SJSA1 (cell line): ENCODE data around the gene PLBD1. TPM values are rescaled to one million over a fixed set of nuclear protein-coding genes. Genes with fewer than 3 reads are reported as not detected.

ENCODE experiments used
- DNase-seq, 2 experiments: peaks; one replicate each; pipeline ENCODE4 v3.0.0-alpha.2; 2015 to 2020; ENCODE audit warnings: low spot score in 2 of 2, low read depth in 1 of 2
- H3K27ac ChIP-seq: fragments of 250-450 bp; sonication (Bioruptor Pico); 2 replicates; pipeline ENCODE4 v1.5.1; 2020; ENCODE audit warnings: mild to moderate bottlenecking, moderate library complexity
- H3K27me3 ChIP-seq: fragments of 250-450 bp; sonication (Bioruptor Pico); replicated peaks from 2 replicates; pipeline ENCODE4 v1.5.1; 2020; ENCODE audit warnings: mild to moderate bottlenecking, moderate library complexity
- H3K36me3 ChIP-seq: fragments of 250-450 bp; sonication (Bioruptor Pico); 2 replicates; pipeline ENCODE4 v1.5.1; 2020; ENCODE audit warnings: mild to moderate bottlenecking
- H3K4me1 ChIP-seq: fragments of 250-450 bp; sonication (Bioruptor Pico); replicated peaks from 2 replicates; pipeline ENCODE4 v1.6.1; 2021; ENCODE audit warnings: mild to moderate bottlenecking
- H3K4me3 ChIP-seq: fragments of 250-450 bp; sonication (Bioruptor Pico); 2 replicates; pipeline ENCODE4 v1.5.1; 2020; ENCODE audit warnings: mild to moderate bottlenecking
- H3K9me3 ChIP-seq: fragments of 250-450 bp; sonication (Bioruptor Pico); replicated peaks from 2 replicates; pipeline ENCODE4 v1.5.1; 2020; ENCODE audit warnings: mild to moderate bottlenecking
- total RNA-seq: library from RNA; depleted of rRNA; stranded (reverse); fragments of >200 nt; shearing (Covaris generic); gene quantifications from 2 replicates; pipeline ENCODE4 v1.2.3, GENCODE V29; 2014; rRNA removed

The PLBD1 gene
- total RNA-seq: not detected in 2 replicates

- Histone ChIP-seq H3K27me3 (no peaks in the 10 kb centered on the region), H3K36me3 (no peaks in the 10 kb centered on the region), H3K27ac (no peak within 1 kb of the TSS), H3K4me1 (no peaks in the 10 kb centered on the region), H3K4me3 (no peak within 1 kb of the TSS), H3K9me3 (0 out of 2 replicates have a peak, but pooled peaks cover 2% of the 10 kb centered on the region)
- no peak for DNase-seq
These were observed at the start of gene PLBD1 for GRCh38 chr12:14567351-14568162. PLBD1 (minus strand) TSS chr12:14567883; CDS start chr12:14567696, 187 bp downstream.

- no peak overlapping the region for H3K4me3 ChIP-seq
- no peaks in the 10 kb centered on the region for H3K4me1 ChIP-seq
- no peak for DNase-seq
- no peaks in the 10 kb centered on the region for H3K9me3 ChIP-seq
- no peaks in the 10 kb centered on the region for H3K36me3 ChIP-seq
- no peaks in the 10 kb centered on the region for H3K27me3 ChIP-seq
- H3K27ac ChIP-seq: no peak overlapping the region
These were observed 47.0 kb upstream of the PLBD1 start for GRCh38 chr12:14614704-14615121.

- H3K9me3 ChIP-seq: no peaks in the 10 kb centered on the region
- H3K27ac ChIP-seq: no peak overlapping the region
- H3K27me3 ChIP-seq: no peaks in the 10 kb centered on the region
- DNase-seq: no peak
- H3K4me1 ChIP-seq: no peaks in the 10 kb centered on the region
- H3K4me3 ChIP-seq: no peak overlapping the region
- no peaks in the 10 kb centered on the region for H3K36me3 ChIP-seq
These were observed 46.0 kb upstream of the PLBD1 start for GRCh38 chr12:14613718-14614117.

- no peak overlapping the region for H3K4me3 ChIP-seq
- DNase-seq: no peak
- no peaks in the 10 kb centered on the region for H3K4me1 ChIP-seq
- no peaks in the 10 kb centered on the region for H3K9me3 ChIP-seq
- no peaks in the 10 kb centered on the region for H3K27me3 ChIP-seq
- H3K36me3 ChIP-seq: no peaks in the 10 kb centered on the region
- H3K27ac ChIP-seq: no peak overlapping the region
These were observed 45.3 kb upstream of the PLBD1 start for GRCh38 chr12:14612898-14613445.

GRCh38 chr12:14612250-14612649 is 44.6 kb upstream of the PLBD1 start:
- H3K9me3 ChIP-seq: no peaks in the 10 kb centered on the region
- DNase-seq: no peak
- H3K27me3 ChIP-seq: no peaks in the 10 kb centered on the region
- no peaks in the 10 kb centered on the region for H3K4me1 ChIP-seq
- H3K36me3 ChIP-seq: no peaks in the 10 kb centered on the region
- H3K27ac ChIP-seq: no peak overlapping the region
- no peak overlapping the region for H3K4me3 ChIP-seq

GRCh38 chr12:14611640-14612203 is 44.0 kb upstream of the PLBD1 start:
- no peaks in the 10 kb centered on the region for H3K36me3 ChIP-seq
- H3K27ac ChIP-seq: no peak overlapping the region
- no peak overlapping the region for H3K4me3 ChIP-seq
- H3K9me3 ChIP-seq: no peaks in the 10 kb centered on the region
- DNase-seq: no peak
- no peaks in the 10 kb centered on the region for H3K27me3 ChIP-seq
- H3K4me1 ChIP-seq: no peaks in the 10 kb centered on the region

- Histone ChIP-seq H3K9me3 (no peaks in the 10 kb centered on the region), H3K27me3 (no peaks in the 10 kb centered on the region), H3K27ac (no peak overlapping the region), H3K36me3 (no peaks in the 10 kb centered on the region), H3K4me3 (no peak overlapping the region), H3K4me1 (no peaks in the 10 kb centered on the region)
- no peak for DNase-seq
These were observed 39.9 kb upstream of the PLBD1 start for GRCh38 chr12:14607568-14607967.

GRCh38 chr12:14605401-14605989 is 37.8 kb upstream of the PLBD1 start:
- H3K27ac ChIP-seq: no peak overlapping the region
- no peaks in the 10 kb centered on the region for H3K4me1 ChIP-seq
- no peak for DNase-seq
- no peaks in the 10 kb centered on the region for H3K9me3 ChIP-seq
- H3K36me3 ChIP-seq: no peaks in the 10 kb centered on the region
- H3K4me3 ChIP-seq: no peak overlapping the region
- no peaks in the 10 kb centered on the region for H3K27me3 ChIP-seq

- Histone ChIP-seq H3K4me3 (no peak overlapping the region), H3K4me1 (no peaks in the 10 kb centered on the region), H3K36me3 (no peaks in the 10 kb centered on the region), H3K9me3 (no peaks in the 10 kb centered on the region), H3K27me3 (no peaks in the 10 kb centered on the region), H3K27ac (no peak overlapping the region)
- no peak for DNase-seq
These were observed 34.2 kb upstream of the PLBD1 start for GRCh38 chr12:14601692-14602478.

GRCh38 chr12:14597480-14597879 is 29.8 kb upstream of the PLBD1 start:
- Histone ChIP-seq H3K27ac (no peak overlapping the region), H3K9me3 (no peaks in the 10 kb centered on the region), H3K4me1 (no peaks in the 10 kb centered on the region), H3K4me3 (no peak overlapping the region), H3K27me3 (no peaks in the 10 kb centered on the region), H3K36me3 (no peaks in the 10 kb centered on the region)
- no peak for DNase-seq

- Histone ChIP-seq H3K4me1 (no peaks in the 10 kb centered on the region), H3K27ac (no peak overlapping the region), H3K9me3 (no peaks in the 10 kb centered on the region), H3K4me3 (no peak overlapping the region), H3K27me3 (no peaks in the 10 kb centered on the region), H3K36me3 (no peaks in the 10 kb centered on the region)
- no peak for DNase-seq
These were observed 24.0 kb upstream of the PLBD1 start for GRCh38 chr12:14591719-14592118.

GRCh38 chr12:14589169-14590004 is 21.7 kb upstream of the PLBD1 start:
- DNase-seq: no peak
- Histone ChIP-seq H3K27me3 (no peaks in the 10 kb centered on the region), H3K4me1 (no peaks in the 10 kb centered on the region), H3K9me3 (no peaks in the 10 kb centered on the region), H3K36me3 (no peaks in the 10 kb centered on the region), H3K4me3 (no peak overlapping the region), H3K27ac (no peak overlapping the region)

- Histone ChIP-seq H3K27ac (no peak overlapping the region), H3K36me3 (no peaks in the 10 kb centered on the region), H3K4me3 (no peak overlapping the region), H3K4me1 (no peaks in the 10 kb centered on the region), H3K27me3 (no peaks in the 10 kb centered on the region), H3K9me3 (no peaks in the 10 kb centered on the region)
- DNase-seq: no peak
These were observed 20.9 kb upstream of the PLBD1 start for GRCh38 chr12:14588571-14588970.
